CD4-positive, alpha-beta T cell treated with Interleukin-21 for 1 hour (primary cell): ENCODE measurements around the gene SPRR1A.

Experiments
- DNase-seq: peaks from one replicate; pipeline ENCODE4 v3.0.0-alpha.2; 2020

The SPRR1A gene

DNA sequence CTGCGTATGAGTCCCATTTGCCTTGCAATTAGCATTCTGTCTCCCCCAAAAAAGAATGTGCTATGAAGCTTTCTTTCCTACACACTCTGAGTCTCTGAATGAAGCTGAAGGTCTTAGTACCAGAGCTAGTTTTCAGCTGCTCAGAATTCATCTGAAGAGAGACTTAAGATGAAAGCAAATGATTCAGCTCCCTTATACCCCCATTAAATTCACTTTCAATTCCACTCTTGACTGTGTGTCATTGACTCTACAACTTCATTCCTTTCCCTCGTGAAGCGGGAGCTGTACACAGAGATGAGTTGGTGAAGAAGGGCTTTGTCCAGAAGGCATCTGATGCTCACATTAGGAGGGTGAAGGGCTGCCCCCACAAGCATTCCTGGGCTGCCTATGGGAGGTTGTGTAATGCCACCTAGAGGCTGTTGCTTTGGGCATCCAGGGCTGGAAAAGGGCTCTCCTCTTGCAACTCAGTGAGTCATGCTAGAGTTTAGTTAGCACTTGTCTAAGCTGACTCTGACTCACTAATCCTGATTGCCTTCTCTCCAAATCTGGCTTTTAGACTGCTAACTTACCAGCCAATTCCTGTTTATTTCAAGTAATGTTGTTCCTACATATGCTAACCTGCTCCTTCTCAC is 48.9 kb downstream of the SPRR1A start:
- DNase-seq = no peak

DNA sequence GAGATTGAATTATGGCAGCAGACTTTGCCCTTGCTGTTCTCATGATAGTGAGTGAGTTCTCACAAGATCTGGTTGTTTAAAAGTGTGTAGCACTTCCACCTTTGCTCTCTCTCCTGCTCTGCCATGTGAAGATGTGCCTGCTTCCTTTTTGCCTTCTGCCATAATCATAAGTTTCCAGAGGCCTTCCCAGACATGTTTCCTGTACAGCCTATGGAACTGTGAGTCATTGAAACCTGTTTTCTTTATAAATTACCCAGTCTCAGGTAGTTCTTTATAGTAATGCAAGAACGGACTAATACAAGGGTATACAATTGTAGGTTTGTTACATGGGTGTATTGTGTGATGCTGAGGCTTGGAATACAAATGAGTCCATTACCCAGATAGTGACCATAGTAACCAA is 51.3 kb downstream of the SPRR1A start:
- DNase-seq = no peak
